ENCODE results near the gene CCDC32. TPM values are rescaled to one million over a fixed set of nuclear protein-coding genes. Genes with fewer than 3 reads are reported as not detected.
A peak's percentile ranks its signal among the peaks of the same experiment; 100 is the strongest.

The CCDC32 gene
- total RNA-seq, 1 donor: 20.7 TPM

DNA sequence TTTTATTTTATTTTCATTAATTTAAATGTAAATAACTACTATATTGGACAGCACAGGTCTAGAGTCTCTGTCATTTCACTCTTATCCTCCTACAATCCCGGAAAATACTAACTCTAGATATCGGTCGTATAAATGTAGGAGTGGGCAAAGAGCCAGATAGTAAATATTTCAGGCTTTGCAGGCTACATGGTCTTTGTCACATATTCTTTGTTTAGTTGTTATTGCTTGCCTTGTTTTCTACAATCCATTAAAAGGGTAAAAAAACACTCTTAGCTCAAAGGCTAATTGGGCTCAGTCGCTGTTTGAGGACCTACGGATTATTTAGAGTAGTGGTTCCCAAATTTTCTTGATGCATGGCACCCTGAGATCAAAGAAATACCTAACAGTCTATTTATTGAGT, 30.9 kb upstream of the CCDC32 start:
- TF ChIP-seq, protein P1, sequence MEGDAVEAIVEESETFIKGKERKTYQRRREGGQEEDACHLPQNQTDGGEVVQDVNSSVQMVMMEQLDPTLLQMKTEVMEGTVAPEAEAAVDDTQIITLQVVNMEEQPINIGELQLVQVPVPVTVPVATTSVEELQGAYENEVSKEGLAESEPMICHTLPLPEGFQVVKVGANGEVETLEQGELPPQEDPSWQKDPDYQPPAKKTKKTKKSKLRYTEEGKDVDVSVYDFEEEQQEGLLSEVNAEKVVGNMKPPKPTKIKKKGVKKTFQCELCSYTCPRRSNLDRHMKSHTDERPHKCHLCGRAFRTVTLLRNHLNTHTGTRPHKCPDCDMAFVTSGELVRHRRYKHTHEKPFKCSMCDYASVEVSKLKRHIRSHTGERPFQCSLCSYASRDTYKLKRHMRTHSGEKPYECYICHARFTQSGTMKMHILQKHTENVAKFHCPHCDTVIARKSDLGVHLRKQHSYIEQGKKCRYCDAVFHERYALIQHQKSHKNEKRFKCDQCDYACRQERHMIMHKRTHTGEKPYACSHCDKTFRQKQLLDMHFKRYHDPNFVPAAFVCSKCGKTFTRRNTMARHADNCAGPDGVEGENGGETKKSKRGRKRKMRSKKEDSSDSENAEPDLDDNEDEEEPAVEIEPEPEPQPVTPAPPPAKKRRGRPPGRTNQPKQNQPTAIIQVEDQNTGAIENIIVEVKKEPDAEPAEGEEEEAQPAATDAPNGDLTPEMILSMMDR (IDR thresholded peaks at IDR 0.05; ENCODE audit: insufficient read depth, low read depth, low read length): no peak
- peak overlapping the region; percentile 94 for H3K4me3 ChIP-seq (ENCODE audit: low read depth, low read length)
- DNase-seq (ENCODE audit: low read depth): peak; percentile 14

DNA sequence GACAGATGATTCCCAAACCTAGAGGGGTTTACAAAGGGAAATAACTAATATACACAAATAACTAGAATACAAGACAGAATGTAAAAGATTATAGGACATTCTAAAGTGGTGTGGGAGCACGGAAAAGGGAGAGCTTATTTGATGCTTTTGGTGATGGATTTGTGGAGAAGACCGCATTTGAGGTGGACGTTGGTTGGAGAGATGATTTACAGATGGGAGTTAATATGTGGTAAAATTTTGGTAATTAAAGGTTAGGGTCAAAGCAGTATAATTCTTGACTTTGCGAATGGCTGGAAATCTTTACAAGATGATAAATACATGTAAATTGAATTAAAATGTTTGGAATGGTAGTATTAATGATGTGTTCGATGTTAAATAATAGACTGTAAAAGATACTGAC, 30.4 kb upstream of the CCDC32 start:
- TF ChIP-seq, protein P1 (IDR thresholded peaks at IDR 0.05; ENCODE audit: insufficient read depth, low read depth, low read length): no peak
- DNase-seq (ENCODE audit: low read depth): no peak
- peak overlapping the region; percentile 94 for H3K4me3 ChIP-seq (ENCODE audit: low read depth, low read length)

DNA sequence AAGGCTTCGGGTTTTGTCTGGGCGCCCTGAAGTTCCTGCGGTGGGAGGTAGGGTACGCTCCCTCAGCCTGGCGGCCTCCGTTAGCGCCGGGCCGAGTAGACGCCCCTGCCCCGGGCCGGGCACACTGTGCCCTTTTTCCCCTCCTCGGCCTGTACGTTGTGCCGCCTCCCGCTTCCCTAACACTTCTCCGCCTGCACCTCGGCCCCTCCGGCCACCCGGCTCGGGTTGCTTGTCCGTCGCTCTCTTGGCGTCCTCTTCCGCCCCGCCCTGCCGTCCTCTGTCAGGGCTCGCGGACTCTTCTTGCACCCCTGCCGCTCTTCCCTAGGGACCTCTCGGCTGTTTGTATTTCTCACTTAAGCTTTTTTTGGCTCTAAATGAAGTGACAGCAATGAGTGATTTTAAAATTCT, 29.6 kb upstream of the CCDC32 start:
- DNase-seq (ENCODE audit: low read depth): peak; percentile 54
- TF ChIP-seq, protein P1 (IDR thresholded peaks at IDR 0.05; ENCODE audit: insufficient read depth, low read depth, low read length): no peak
- peak overlapping the region; percentile 94 for H3K4me3 ChIP-seq (ENCODE audit: low read depth, low read length)

DNA sequence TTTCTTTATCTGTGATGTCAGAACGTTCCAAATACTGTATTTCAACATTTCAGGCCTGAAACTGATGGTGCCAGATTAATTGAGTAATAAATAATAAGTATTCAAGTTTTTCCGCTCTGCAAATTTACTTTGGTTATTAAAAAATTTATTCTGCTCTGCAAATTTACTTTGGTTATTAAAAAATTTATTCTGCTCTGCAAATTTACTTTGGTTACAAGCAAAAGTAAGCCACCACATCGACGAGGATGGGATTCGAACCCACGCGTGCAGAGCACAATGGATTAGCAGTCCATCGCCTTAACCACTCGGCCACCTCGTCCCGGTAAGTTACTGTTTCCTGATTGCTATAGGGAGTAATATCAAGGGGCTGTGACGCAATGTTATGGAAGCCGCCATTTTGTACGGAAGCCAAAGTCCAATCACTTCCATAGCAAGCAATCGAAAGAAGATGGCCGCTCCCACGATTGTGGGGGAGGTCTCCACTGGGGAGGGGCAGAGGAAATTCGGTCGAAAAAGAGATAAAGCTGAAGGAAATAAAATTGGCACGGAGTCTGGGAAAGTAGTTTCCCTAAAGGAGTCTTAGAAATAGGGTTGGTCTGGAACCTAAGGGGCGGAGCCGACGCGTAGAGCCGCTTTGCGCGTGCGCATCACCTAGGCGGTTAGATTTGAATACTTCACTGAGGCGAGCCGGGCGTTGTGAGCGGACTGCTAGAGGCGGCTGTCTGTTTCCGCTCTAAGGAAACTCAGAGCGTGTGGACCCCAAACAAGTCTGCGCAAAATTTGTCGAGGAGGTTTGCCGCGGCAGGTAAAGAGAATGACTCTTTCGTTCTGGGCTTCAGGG, 29.0 kb upstream of the CCDC32 start, which contains the start of gene KNL1:
Gene KNL1, plus strand, starts transcription at position 662 of the 841 bp plus-strand sequence. CDS start 8,683 bp downstream, outside the sequence.
- TF ChIP-seq, protein P1 (IDR thresholded peaks at IDR 0.05; ENCODE audit: insufficient read depth, low read depth, low read length): no peak
- peak; percentile 97 for DNase-seq (ENCODE audit: low read depth)
- H3K4me3 ChIP-seq (ENCODE audit: low read depth, low read length): peak within 1 kb of the TSS; percentile 94

DNA sequence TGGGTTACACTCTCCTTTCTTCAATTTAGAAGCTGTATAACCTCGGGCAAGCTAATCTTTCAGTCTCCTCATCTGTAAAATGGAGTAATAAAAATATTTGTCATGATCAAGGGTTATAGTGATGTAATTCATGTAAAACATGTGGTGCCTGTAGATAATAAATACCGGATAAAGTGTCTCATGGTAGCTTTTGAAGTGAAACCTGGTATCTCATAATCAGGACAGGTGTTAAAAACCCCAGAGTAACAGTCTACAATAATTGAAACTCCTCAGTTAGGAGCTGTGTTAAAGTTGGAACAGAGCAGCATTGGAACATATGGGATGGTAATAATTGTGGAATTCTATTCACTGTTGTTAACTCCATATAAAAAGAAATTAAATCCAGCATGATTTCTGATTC, 28.3 kb upstream of the CCDC32 start:
- DNase-seq (ENCODE audit: low read depth): no peak
- H3K4me3 ChIP-seq (ENCODE audit: low read depth, low read length): no peak overlapping the region
- TF ChIP-seq, protein P1 (IDR thresholded peaks at IDR 0.05; ENCODE audit: insufficient read depth, low read depth, low read length): no peak

DNA sequence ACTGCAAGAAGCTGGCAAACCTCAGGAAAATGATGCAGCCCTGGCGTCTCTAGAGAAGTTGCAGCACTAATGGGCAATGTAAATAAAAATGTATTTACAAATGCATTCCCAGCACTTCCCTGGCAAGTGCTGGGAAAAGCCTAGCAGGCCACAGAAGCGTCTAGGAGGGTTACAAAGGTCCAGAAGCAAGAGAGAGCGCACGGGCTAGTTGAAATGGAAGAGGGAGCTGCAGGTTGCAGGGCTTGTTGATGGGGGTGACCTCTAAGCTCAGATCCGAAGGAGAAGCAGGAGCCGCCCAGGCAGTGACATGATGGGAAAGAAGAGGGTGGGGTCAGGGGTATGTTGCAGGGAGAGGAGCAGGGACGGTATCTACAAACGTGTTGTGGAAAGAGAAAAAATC, 26.5 kb upstream of the CCDC32 start:
- H3K4me3 ChIP-seq (ENCODE audit: low read depth, low read length): no peak overlapping the region
- TF ChIP-seq, protein P1 (IDR thresholded peaks at IDR 0.05; ENCODE audit: insufficient read depth, low read depth, low read length): no peak
- no peak for DNase-seq (ENCODE audit: low read depth)
